ENCODE data around the gene MRPL46. TPM values are rescaled to one million over a fixed set of nuclear protein-coding genes. Genes with fewer than 3 reads are reported as not detected.

Gene MRPL46
- total RNA-seq, 1 experiment from 2014 or later, result 32.7 TPM

DNA sequence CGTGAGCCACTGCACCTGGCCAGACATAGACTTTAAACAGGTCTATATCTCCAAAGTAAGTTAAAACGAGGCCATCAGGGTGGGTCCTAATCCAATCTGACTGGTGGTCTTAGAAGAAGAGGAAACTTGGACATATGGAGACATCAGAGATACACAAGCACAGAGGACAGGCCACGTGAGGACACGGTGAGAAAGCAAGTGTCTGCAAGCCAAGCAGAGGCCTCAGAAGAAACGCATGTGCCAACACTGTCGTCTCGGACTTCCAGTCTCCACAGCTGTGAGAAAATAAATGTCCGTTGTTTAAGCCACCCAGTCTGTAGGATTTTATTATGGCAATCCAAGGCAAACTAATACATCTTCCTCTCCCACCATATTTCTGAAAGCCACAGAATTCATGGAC, 43.9 kb downstream of the MRPL46 start:
- no peak overlapping the region for H3K4me3 ChIP-seq
- no peak for DNase-seq
- H3K79me2 ChIP-seq (ENCODE audit: low read depth), result no peaks in the 10 kb centered on the region
- no TSS peak for BruUV-seq (replicated peaks)
- ChIA-PET POLR2A (ENCODE audit: unreplicated experiment) (no interaction called here), CTCF (no interaction called here)
- H3K36me3 ChIP-seq (ENCODE audit: low read depth), result no peaks in the 10 kb centered on the region
- no peaks in the 10 kb centered on the region for H3K4me1 ChIP-seq (replicated peaks; ENCODE audit: insufficient read depth)
- H3K4me2 ChIP-seq, result no peak overlapping the region
- H3K27ac ChIP-seq, result no peak overlapping the region
- no peak for TF ChIP-seq EZH2 (IDR thresholded peaks at IDR 0.05; ENCODE audit: low read depth)
- TF ChIP-seq, protein P1, sequence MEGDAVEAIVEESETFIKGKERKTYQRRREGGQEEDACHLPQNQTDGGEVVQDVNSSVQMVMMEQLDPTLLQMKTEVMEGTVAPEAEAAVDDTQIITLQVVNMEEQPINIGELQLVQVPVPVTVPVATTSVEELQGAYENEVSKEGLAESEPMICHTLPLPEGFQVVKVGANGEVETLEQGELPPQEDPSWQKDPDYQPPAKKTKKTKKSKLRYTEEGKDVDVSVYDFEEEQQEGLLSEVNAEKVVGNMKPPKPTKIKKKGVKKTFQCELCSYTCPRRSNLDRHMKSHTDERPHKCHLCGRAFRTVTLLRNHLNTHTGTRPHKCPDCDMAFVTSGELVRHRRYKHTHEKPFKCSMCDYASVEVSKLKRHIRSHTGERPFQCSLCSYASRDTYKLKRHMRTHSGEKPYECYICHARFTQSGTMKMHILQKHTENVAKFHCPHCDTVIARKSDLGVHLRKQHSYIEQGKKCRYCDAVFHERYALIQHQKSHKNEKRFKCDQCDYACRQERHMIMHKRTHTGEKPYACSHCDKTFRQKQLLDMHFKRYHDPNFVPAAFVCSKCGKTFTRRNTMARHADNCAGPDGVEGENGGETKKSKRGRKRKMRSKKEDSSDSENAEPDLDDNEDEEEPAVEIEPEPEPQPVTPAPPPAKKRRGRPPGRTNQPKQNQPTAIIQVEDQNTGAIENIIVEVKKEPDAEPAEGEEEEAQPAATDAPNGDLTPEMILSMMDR (conservative IDR thresholded peaks at IDR 0.05), result no peak
- H2AFZ ChIP-seq, result no peak overlapping the region
- peaks cover 38% of the 10 kb centered on the region for H3K27me3 ChIP-seq (ENCODE audit: insufficient read depth, low read depth)
- intact Hi-C loops (cut with micrococcal nuclease; ENCODE audit: unreplicated experiment), result no loop called here
- H3K9me3 ChIP-seq (ENCODE audit: insufficient read depth, low read depth), result no peaks in the 10 kb centered on the region
- no peaks in the 10 kb centered on the region for H3K9me2 ChIP-seq (ENCODE audit: insufficient read depth)
- no peaks in the 10 kb centered on the region for H3F3A ChIP-seq (ENCODE audit: insufficient read depth, low read depth)
- H4K20me1 ChIP-seq (ENCODE audit: insufficient read depth), result no peaks in the 10 kb centered on the region

DNA sequence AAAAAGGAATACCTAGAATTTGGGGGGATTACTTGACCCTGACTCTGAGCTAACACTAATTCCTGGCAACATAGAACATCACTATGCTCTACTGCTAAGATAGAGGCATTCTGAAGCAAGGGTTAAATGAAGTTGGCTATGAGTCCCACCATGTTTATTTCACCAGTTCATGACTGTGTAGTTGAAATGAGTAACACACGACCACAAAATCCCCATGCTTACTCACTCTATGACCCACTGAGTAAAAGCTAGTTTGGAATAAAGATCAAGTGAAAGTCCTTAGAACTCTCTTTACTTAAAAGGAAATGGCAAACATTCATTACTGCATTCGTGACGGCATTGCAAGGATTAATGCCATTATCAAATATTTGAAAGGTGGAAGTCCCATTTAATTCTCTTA, 47.4 kb downstream of the MRPL46 start:
- no TSS peak for BruUV-seq (replicated peaks)
- no peak for DNase-seq
- CTCF ChIA-PET, result no interaction called here
- Histone ChIP-seq H3K9me2 (ENCODE audit: insufficient read depth) (no peaks in the 10 kb centered on the region), H3K4me3 (no peak overlapping the region), H3K79me2 (ENCODE audit: low read depth) (no peaks in the 10 kb centered on the region), H3K9me3 (ENCODE audit: insufficient read depth, low read depth) (no peaks in the 10 kb centered on the region), H3K4me1 (replicated peaks; ENCODE audit: insufficient read depth) (no peaks in the 10 kb centered on the region), H3K4me2 (no peak overlapping the region), H3K27me3 (ENCODE audit: insufficient read depth, low read depth) (peaks cover 8% of the 10 kb centered on the region), H3K36me3 (ENCODE audit: low read depth) (no peaks in the 10 kb centered on the region), H2AFZ (no peak overlapping the region), H4K20me1 (ENCODE audit: insufficient read depth) (no peaks in the 10 kb centered on the region), H3F3A (ENCODE audit: insufficient read depth, low read depth) (no peaks in the 10 kb centered on the region), H3K27ac (no peak overlapping the region)
- intact Hi-C loops (cut with micrococcal nuclease; ENCODE audit: unreplicated experiment), result no loop called here
- TF ChIP-seq, protein P1 (conservative IDR thresholded peaks at IDR 0.05), result no peak
- TF ChIP-seq EZH2 (IDR thresholded peaks at IDR 0.05; ENCODE audit: low read depth), result no peak
- POLR2A ChIA-PET (ENCODE audit: unreplicated experiment), result no interaction called here

Other genes starting within 250 kb of the MRPL46 start
- not detected in 2 replicates for gene NTRK3, start 210.6 kb downstream of the MRPL46 start, total RNA-seq (2021)
- gene MRPS11, start 320 bp upstream of the MRPL46 start, total RNA-seq (2021), result 38.1 and 57.2 TPM in 2 replicates
- gene DET1, start 79.3 kb upstream of the MRPL46 start, total RNA-seq (2021), result 2.9 and 3.7 TPM in 2 replicates
- gene AEN, start 154.0 kb upstream of the MRPL46 start, total RNA-seq (2021), result 6.7 and 7.8 TPM in 2 replicates
- gene ISG20, start 171.6 kb upstream of the MRPL46 start, total RNA-seq (2021), result 2.5 and 5.2 TPM in 2 replicates

Measured in PC-9 (cell line).